ENCODE measurements around the gene KRABD2.
A peak's percentile ranks its signal among the peaks of the same experiment; 100 is the strongest.
"Not testable (repeated sequence)": the region's sequence is repeated elsewhere in the genome, so short reads cannot be mapped to it uniquely, and the experiment has no call there.

Gene KRABD2

GRCh38 chr17:8359769-8360168, 16.7 kb downstream of the KRABD2 start:
- in situ Hi-C loops (cut with MboI; ENCODE audit: low sequenced_read_pairs in 4 of 4) (no loop called here), intact Hi-C loops (cut with DNase I; ENCODE audit: low total_unique reads) (no loop called here)
- Histone ChIP-seq H3K9me3 (no peaks in the 10 kb centered on the region), H3K36me3 (no peaks in the 10 kb centered on the region), H3K27me3 (no peaks in the 10 kb centered on the region), H3K27ac (peak overlapping the region; percentile 52 to 58 (median 55)), H3K4me1 (peaks cover 23 to 25% of the 10 kb centered on the region in 2 donors), H3K4me3 (no peak overlapping the region)
- ATAC-seq (peak; percentile 55 to 86), DNase-seq (no peak)
- TF ChIP-seq CTCF (IDR thresholded peaks at IDR 0.05 in 4 of 5, conservative IDR thresholded peaks at IDR 0.05 in 1 of 5) = no peak
- TF ChIP-seq POLR2A (IDR thresholded peaks at IDR 0.05) = no peak

DNA sequence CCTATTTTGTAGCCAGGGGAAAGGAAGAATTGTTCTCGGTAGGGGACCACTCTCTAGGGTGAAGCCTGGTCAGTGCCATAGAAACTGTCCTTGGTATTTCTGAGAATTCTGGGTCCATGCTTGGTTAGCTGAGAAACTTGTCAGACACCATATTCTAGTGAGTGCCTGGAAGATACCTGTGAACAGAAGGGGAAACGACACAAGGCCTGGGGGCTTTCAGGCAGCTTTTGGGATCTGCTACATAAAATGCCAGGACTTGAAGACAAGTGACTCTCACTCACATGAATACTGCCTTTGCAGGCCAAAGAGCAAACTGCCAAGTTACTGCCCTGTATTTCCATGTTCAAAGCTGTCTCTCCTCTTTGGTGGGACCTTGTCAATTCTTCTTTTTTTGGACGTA, 18.6 kb downstream of the KRABD2 start:
- intact Hi-C loops (cut with DNase I; ENCODE audit: low total_unique reads) = no loop called here
- DNase-seq (no peak), ATAC-seq (no peak)
- H3K36me3 ChIP-seq = no peaks in the 10 kb centered on the region
- TF ChIP-seq CTCF (IDR thresholded peaks at IDR 0.05 in 4 of 5, conservative IDR thresholded peaks at IDR 0.05 in 1 of 5) = no peak
- TF ChIP-seq POLR2A (IDR thresholded peaks at IDR 0.05) = no peak
- peak overlapping the region in 1 of 4 donors; percentile 58 for H3K27ac ChIP-seq
- H3K4me3 ChIP-seq = no peak overlapping the region
- no peaks in the 10 kb centered on the region for H3K27me3 ChIP-seq
- H3K4me1 ChIP-seq = peaks cover 17 to 19% of the 10 kb centered on the region in 2 donors
- in situ Hi-C loops (cut with MboI; ENCODE audit: low sequenced_read_pairs in 4 of 4) = no loop called here
- H3K9me3 ChIP-seq = no peaks in the 10 kb centered on the region

- DNase-seq = no peak
- Histone ChIP-seq H3K27ac (no peak overlapping the region), H3K4me3 (no peak overlapping the region), H3K36me3 (no peaks in the 10 kb centered on the region), H3K4me1 (peaks cover 0 to under 1% of the 10 kb centered on the region in 2 donors), H3K9me3 (no peaks in the 10 kb centered on the region), H3K27me3 (no peaks in the 10 kb centered on the region)
- intact Hi-C loops (cut with DNase I; ENCODE audit: low total_unique reads) = no loop called here
- TF ChIP-seq POLR2A (IDR thresholded peaks at IDR 0.05) = no peak
- no peak for TF ChIP-seq CTCF (IDR thresholded peaks at IDR 0.05 in 4 of 5, conservative IDR thresholded peaks at IDR 0.05 in 1 of 5)
- ATAC-seq = no peak
- in situ Hi-C loops (cut with MboI; ENCODE audit: low sequenced_read_pairs in 4 of 4) = no loop called here
These were observed 22.3 kb downstream of the KRABD2 start for GRCh38 chr17:8354236-8354635.

- Histone ChIP-seq H3K27ac (no peak overlapping the region), H3K4me1 (no peaks in the 10 kb centered on the region), H3K27me3 (no peaks in the 10 kb centered on the region), H3K4me3 (no peak overlapping the region), H3K9me3 (no peaks in the 10 kb centered on the region), H3K36me3 (no peaks in the 10 kb centered on the region)
- intact Hi-C loops (cut with DNase I; ENCODE audit: low total_unique reads) (no loop called here), in situ Hi-C loops (cut with MboI; ENCODE audit: low sequenced_read_pairs in 4 of 4) (no loop called here)
- no peak for TF ChIP-seq POLR2A (IDR thresholded peaks at IDR 0.05)
- no peak for TF ChIP-seq CTCF (IDR thresholded peaks at IDR 0.05 in 4 of 5, conservative IDR thresholded peaks at IDR 0.05 in 1 of 5)
- ATAC-seq (no peak), DNase-seq (no peak)
These were observed 22.8 kb downstream of the KRABD2 start for GRCh38 chr17:8353736-8354135.

DNA sequence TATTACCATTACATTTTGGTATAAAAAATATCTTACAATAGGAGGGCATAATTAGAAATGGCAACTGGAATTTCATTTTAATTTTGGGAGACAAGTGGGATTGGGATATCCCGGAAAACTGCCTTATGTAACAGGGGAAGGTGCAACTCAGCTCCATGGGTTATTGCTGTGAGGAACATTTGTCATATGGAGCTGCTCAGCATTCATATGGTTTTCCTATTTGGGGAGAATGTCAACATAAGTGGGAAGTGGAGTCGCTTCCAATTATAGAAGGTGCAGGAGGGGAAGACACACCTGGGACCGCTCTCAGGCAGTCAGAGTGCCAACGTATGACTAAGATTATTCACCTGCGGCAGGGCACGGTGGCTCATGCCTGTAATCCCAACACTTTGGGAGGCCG, 26.2 kb downstream of the KRABD2 start:
- no peak for TF ChIP-seq CTCF (IDR thresholded peaks at IDR 0.05 in 4 of 5, conservative IDR thresholded peaks at IDR 0.05 in 1 of 5)
- no peak for TF ChIP-seq POLR2A (IDR thresholded peaks at IDR 0.05)
- in situ Hi-C loops (cut with MboI; ENCODE audit: low sequenced_read_pairs in 4 of 4) (no loop called here), intact Hi-C loops (cut with DNase I; ENCODE audit: low total_unique reads) (no loop called here)
- Histone ChIP-seq H3K36me3 (no peaks in the 10 kb centered on the region), H3K27ac (no peak overlapping the region), H3K4me1 (no peaks in the 10 kb centered on the region), H3K27me3 (peaks cover 0 to 3% (median 3%) of the 10 kb centered on the region in 3 donors), H3K4me3 (no peak overlapping the region), H3K9me3 (no peaks in the 10 kb centered on the region)
- DNase-seq (no peak), ATAC-seq (no peak)

- H3K36me3 ChIP-seq; in situ Hi-C loops (cut with MboI; ENCODE audit: low sequenced_read_pairs in 4 of 4); intact Hi-C loops (cut with DNase I; ENCODE audit: low total_unique reads); H3K9me3 ChIP-seq; H3K27ac ChIP-seq; H3K27me3 ChIP-seq; H3K4me1 ChIP-seq; ATAC-seq; DNase-seq; H3K4me3 ChIP-seq: not testable (repeated sequence)
These were observed 29.5 kb downstream of the KRABD2 start for GRCh38 chr17:8347001-8347400.

All from gastrocnemius medialis (tissue), 4 donors.